Hepatocyte (in vitro differentiated cells): ENCODE data around the gene EYS. TPM values are rescaled to one million over a fixed set of nuclear protein-coding genes. Genes with fewer than 3 reads are reported as not detected.
A peak's percentile ranks its signal among the peaks of the same experiment; 100 is the strongest.

Experiments used
- DNase-seq: peaks from one replicate; pipeline ENCODE4 v3.0.0-alpha.2; 2016; ENCODE audit warnings: low spot score
- H2AFZ ChIP-seq: fragments of 200-600 bp; sonication (generic); 2 replicates; pipeline ENCODE4 v1.6.0; 2016; ENCODE audit warnings: antibody characterized with exemption, mild to moderate bottlenecking
- H3K27ac ChIP-seq: fragments of 200-600 bp; sonication (generic); 2 replicates; pipeline ENCODE4 v1.5.1; 2016; ENCODE audit warnings: mild to moderate bottlenecking
- H3K27me3 ChIP-seq: fragments of 200-600 bp; sonication (generic); 2 replicates; pipeline ENCODE4 v1.6.1; 2016
- H3K36me3 ChIP-seq: fragments of 200-600 bp; sonication (generic); replicated peaks from 2 replicates; pipeline ENCODE4 v1.5.1; 2016; ENCODE audit warnings: low read depth; ENCODE audit not compliant: insufficient read depth
- H3K4me1 ChIP-seq: fragments of 200-600 bp; sonication (generic); 2 replicates; pipeline ENCODE4 v1.5.1; 2016; ENCODE audit warnings: mild to moderate bottlenecking, moderate library complexity; ENCODE audit not compliant: insufficient read depth
- H3K4me2 ChIP-seq: fragments of 200-600 bp; sonication (generic); 2 replicates; pipeline ENCODE4 v1.6.0; 2016
- H3K4me3 ChIP-seq: fragments of 200-600 bp; sonication (generic); 2 replicates; pipeline ENCODE4 v1.5.1; 2016; ENCODE audit warnings: mild to moderate bottlenecking
- H3K79me2 ChIP-seq: fragments of 200-600 bp; sonication (generic); 2 replicates; pipeline ENCODE4 v1.6.0; 2017; ENCODE audit warnings: mild to moderate bottlenecking
- H3K9me2 ChIP-seq: fragments of 200-600 bp; sonication (generic); replicated peaks from 2 replicates; pipeline ENCODE4 v1.6.0; 2017; ENCODE audit warnings: mild to moderate bottlenecking; ENCODE audit not compliant: insufficient read depth
- H3K9me3 ChIP-seq: fragments of 200-600 bp; sonication (generic); 2 replicates; pipeline ENCODE4 v1.5.1; 2016; ENCODE audit warnings: low read depth, mild to moderate bottlenecking
- H4K20me1 ChIP-seq: fragments of 200-600 bp; sonication (generic); 2 replicates; pipeline ENCODE4 v1.6.0; 2016; ENCODE audit warnings: mild to moderate bottlenecking; ENCODE audit not compliant: insufficient read depth, poor library complexity, severe bottlenecking
- CTCF ChIP-seq: fragments of 200-600 bp; sonication (generic); IDR thresholded peaks from 2 replicates; pipeline ENCODE4 v1.5.1; 2016; ENCODE audit warnings: antibody characterized with exemption, mild to moderate bottlenecking; ENCODE audit not compliant: poor library complexity
- EZH2 ChIP-seq: fragments of 200-600 bp; sonication (generic); IDR thresholded peaks from 2 replicates; pipeline ENCODE4 v1.6.1; 2016; ENCODE audit warnings: antibody characterized with exemption, mild to moderate bottlenecking, borderline replicate concordance
- EZH2phosphoT487 ChIP-seq: fragments of 200-600 bp; sonication (generic); IDR thresholded peaks from one replicate; pipeline ENCODE4 v1.6.1; 2018; ENCODE audit warnings: antibody characterized with exemption, mild to moderate bottlenecking, low read depth, moderate library complexity; ENCODE audit not compliant: unreplicated experiment, severe bottlenecking
- WGBS: methylation state at CpG from one replicate; pipeline ENCODE4 v1.1.6; 2016; ENCODE audit warnings: low lambda C conversion rate; ENCODE audit errors: missing lambda C conversion rate; 5-methylcytosine and 5-hydroxymethylcytosine counted together
- polyA plus RNA-seq: library from polyadenylated mRNA; unstranded; fragments of >200 nt; fragmentation: Nextera tagmentation; extraction: Ambion mirVana; gene quantifications from 2 replicates; pipeline ENCODE4 v1.2.1, GENCODE V29; 2016
- total RNA-seq: library from RNA; depleted of rRNA; stranded (reverse); fragments of >200 nt; gene quantifications from 2 replicates; pipeline ENCODE4 v1.2.3, GENCODE V29; 2014

The EYS gene
- total and polyA plus RNA-seq, 2 experiments from 2014 or later = 0.57 to 0.68 TPM

- Histone ChIP-seq H3K4me2 (no peak overlapping the region), H3K79me2 (no peaks in the 10 kb centered on the region), H3K27ac (no peak overlapping the region), H3K27me3 (no peaks in the 10 kb centered on the region), H3K4me1 (no peaks in the 10 kb centered on the region), H3K9me3 (no peaks in the 10 kb centered on the region), H3K4me3 (no peak overlapping the region), H3K9me2 (no peaks in the 10 kb centered on the region), H4K20me1 (no peaks in the 10 kb centered on the region), H2AFZ (no peak overlapping the region), H3K36me3 (no peaks in the 10 kb centered on the region)
- no peak for DNase-seq
- WGBS = 72% methylated on average over 1 of the region's 1 CpG
- TF ChIP-seq EZH2phosphoT487 = no peak
- no peak for TF ChIP-seq CTCF
- no peak for TF ChIP-seq EZH2
Observed at GRCh38 chr6:65186826-65187225, 520.2 kb downstream of the EYS start.

GRCh38 chr6:65182681-65183080, 524.3 kb downstream of the EYS start:
- H3K27ac ChIP-seq = no peak overlapping the region
- H3K79me2 ChIP-seq = no peaks in the 10 kb centered on the region
- no peak overlapping the region for H3K4me3 ChIP-seq
- H4K20me1 ChIP-seq = no peaks in the 10 kb centered on the region
- H3K27me3 ChIP-seq = no peaks in the 10 kb centered on the region
- no peaks in the 10 kb centered on the region for H3K36me3 ChIP-seq
- H3K9me3 ChIP-seq = no peaks in the 10 kb centered on the region
- no peaks in the 10 kb centered on the region for H3K9me2 ChIP-seq
- H3K4me2 ChIP-seq = no peak overlapping the region
- DNase-seq = no peak
- no peaks in the 10 kb centered on the region for H3K4me1 ChIP-seq
- H2AFZ ChIP-seq = no peak overlapping the region
- WGBS = 86% methylated on average over 2 of the region's 2 CpGs
- TF ChIP-seq EZH2 (no peak), EZH2phosphoT487 (no peak), CTCF (no peak)

- H3K4me3 ChIP-seq = no peak overlapping the region
- no peaks in the 10 kb centered on the region for H3K27me3 ChIP-seq
- H3K4me1 ChIP-seq = no peaks in the 10 kb centered on the region
- no peaks in the 10 kb centered on the region for H4K20me1 ChIP-seq
- TF ChIP-seq EZH2phosphoT487 = no peak
- H3K9me2 ChIP-seq = no peaks in the 10 kb centered on the region
- H3K9me3 ChIP-seq = peaks cover 2% of the 10 kb centered on the region
- no peak for DNase-seq
- no peaks in the 10 kb centered on the region for H3K79me2 ChIP-seq
- no peak overlapping the region for H2AFZ ChIP-seq
- no peak overlapping the region for H3K27ac ChIP-seq
- H3K4me2 ChIP-seq = no peak overlapping the region
- H3K36me3 ChIP-seq = no peaks in the 10 kb centered on the region
- 70% methylated on average over 2 of the region's 2 CpGs for WGBS
Observed at GRCh38 chr6:65170273-65170672, 536.8 kb downstream of the EYS start.

GRCh38 chr6:65161661-65162060, 545.4 kb downstream of the EYS start:
- no peak overlapping the region for H3K4me3 ChIP-seq
- no peaks in the 10 kb centered on the region for H3K9me3 ChIP-seq
- H4K20me1 ChIP-seq = no peaks in the 10 kb centered on the region
- TF ChIP-seq CTCF = no peak
- no peak for TF ChIP-seq EZH2
- no peak for TF ChIP-seq EZH2phosphoT487
- WGBS = 71% methylated on average over 1 of the region's 1 CpG
- H3K36me3 ChIP-seq = no peaks in the 10 kb centered on the region
- no peaks in the 10 kb centered on the region for H3K4me1 ChIP-seq
- no peaks in the 10 kb centered on the region for H3K9me2 ChIP-seq
- H2AFZ ChIP-seq = peak overlapping the region; percentile 12
- H3K79me2 ChIP-seq = no peaks in the 10 kb centered on the region
- no peak overlapping the region for H3K4me2 ChIP-seq
- H3K27me3 ChIP-seq = no peaks in the 10 kb centered on the region
- no peak for DNase-seq
- no peak overlapping the region for H3K27ac ChIP-seq
